Neural cell (in vitro differentiated cells): ENCODE data around the gene PKN1.

Experiments
- CTCF ChIP-seq: fragments of 450-650 bp; IDR thresholded peaks from 2 replicates; pipeline ENCODE4 v1.5.1; 2014; ENCODE audit warnings: antibody characterized with exemption, mild to moderate bottlenecking, moderate library complexity; ENCODE audit not compliant: poor library complexity, severe bottlenecking
- EZH2 ChIP-seq: fragments of 200-600, 300-800 bp; shearing (Covaris generic), sonication (generic); IDR thresholded peaks from 2 replicates; pipeline ENCODE4 v1.6.1; 2014; ENCODE audit warnings: antibody characterized with exemption, low read length, borderline replicate concordance, mild to moderate bottlenecking; ENCODE audit not compliant: insufficient read depth, poor library complexity, severe bottlenecking
- POLR2AphosphoS5 ChIP-seq: IDR thresholded peaks from 2 replicates; pipeline ENCODE4 v1.6.1; 2012
- RAD21 ChIP-seq: fragments of 450-650 bp; conservative IDR thresholded peaks from 2 replicates; pipeline ENCODE4 v1.6.1; 2014; ENCODE audit warnings: antibody characterized with exemption, mild to moderate bottlenecking, moderate library complexity
- SMC3 ChIP-seq: fragments of 450-650 bp; conservative IDR thresholded peaks from 2 replicates; pipeline ENCODE4 v1.6.1; 2014; ENCODE audit warnings: antibody characterized with exemption, mild to moderate bottlenecking, moderate library complexity; ENCODE audit not compliant: poor library complexity

DNA sequence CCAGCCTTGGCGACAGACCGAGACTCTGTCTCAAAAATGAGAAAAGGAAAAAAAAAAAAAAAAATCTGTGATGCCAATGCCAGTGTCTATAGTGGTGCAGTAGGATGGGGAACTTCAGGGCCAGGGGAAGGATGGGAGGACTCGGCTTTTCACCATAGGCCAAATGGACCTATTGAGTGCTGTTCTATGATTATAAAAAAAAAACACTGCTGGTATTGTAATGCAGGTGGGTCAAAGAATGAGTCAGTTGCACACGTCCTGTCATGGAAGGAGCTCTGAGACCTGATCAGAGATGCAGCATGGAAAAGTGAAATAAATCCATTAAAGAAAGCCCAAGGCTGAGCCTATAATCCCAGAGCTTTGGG, 78.1 kb downstream of the PKN1 start:
- TF ChIP-seq EZH2, result no peak
- TF ChIP-seq CTCF, result no peak
- TF ChIP-seq SMC3, result no peak
- no peak for TF ChIP-seq POLR2AphosphoS5
- no peak for TF ChIP-seq RAD21
